GM06990 (cell line): ENCODE results near the gene EHMT1.

ENCODE experiments used
- DNase-seq: peaks from one replicate; pipeline ENCODE4 v3.0.0-alpha.2; 2011; ENCODE audit not compliant: insufficient read length; ENCODE audit errors: extremely low read depth
- H3K27me3 ChIP-seq: replicated peaks from 2 replicates; pipeline ENCODE4 v1.6.0; 2011; ENCODE audit warnings: low read length; ENCODE audit not compliant: control insufficient read depth, insufficient read depth
- H3K36me3 ChIP-seq: 2 replicates; pipeline ENCODE4 v1.5.1; 2011; ENCODE audit warnings: low read length; ENCODE audit not compliant: control insufficient read depth, insufficient read depth
- H3K4me3 ChIP-seq: replicated peaks from 2 replicates; pipeline ENCODE4 v1.5.1; 2011; ENCODE audit warnings: low read depth, mild to moderate bottlenecking, control low read depth, low read length
- CTCF ChIP-seq: IDR thresholded peaks from 2 replicates; pipeline ENCODE4 v1.5.1; 2011; ENCODE audit warnings: low read length, control low read depth, mild to moderate bottlenecking, inconsistent platforms; ENCODE audit not compliant: insufficient read depth, poor library complexity, severe bottlenecking

Gene EHMT1

GRCh38 chr9:137756045-137756744 is 137.4 kb downstream of the EHMT1 start:
- DNase-seq: no peak
- no peak for TF ChIP-seq CTCF
- Histone ChIP-seq H3K4me3 (no peak overlapping the region), H3K36me3 (peaks cover 31% of the 10 kb centered on the region), H3K27me3 (no peaks in the 10 kb centered on the region)

GRCh38 chr9:137757139-137757538 is 138.3 kb downstream of the EHMT1 start:
- H3K36me3 ChIP-seq: peaks cover 31% of the 10 kb centered on the region
- no peak for DNase-seq
- TF ChIP-seq CTCF: no peak
- no peaks in the 10 kb centered on the region for H3K27me3 ChIP-seq
- no peak overlapping the region for H3K4me3 ChIP-seq

- Histone ChIP-seq H3K27me3 (no peaks in the 10 kb centered on the region), H3K4me3 (no peak overlapping the region), H3K36me3 (peaks cover 26% of the 10 kb centered on the region)
- no peak for TF ChIP-seq CTCF
- DNase-seq: peak; percentile 81
These were observed 138.8 kb downstream of the EHMT1 start for GRCh38 chr9:137757613-137758029.

GRCh38 chr9:137758067-137758466 is 139.3 kb downstream of the EHMT1 start:
- no peak overlapping the region for H3K4me3 ChIP-seq
- no peaks in the 10 kb centered on the region for H3K27me3 ChIP-seq
- DNase-seq: no peak
- TF ChIP-seq CTCF: no peak
- peaks cover 22% of the 10 kb centered on the region for H3K36me3 ChIP-seq

GRCh38 chr9:137759117-137759516 is 140.3 kb downstream of the EHMT1 start:
- Histone ChIP-seq H3K4me3 (peak overlapping the region; percentile 20), H3K27me3 (no peaks in the 10 kb centered on the region), H3K36me3 (peaks cover 25% of the 10 kb centered on the region)
- TF ChIP-seq CTCF: no peak
- peak; percentile 66 for DNase-seq
